Kidney epithelial cell (primary cell): ENCODE data around the gene DCPS. TPM values are rescaled to one million over a fixed set of nuclear protein-coding genes. Genes with fewer than 3 reads are reported as not detected.
A peak's percentile ranks its signal among the peaks of the same experiment; 100 is the strongest.

Source experiments
- DNase-seq: peaks from one replicate; pipeline ENCODE4 v3.0.0-alpha.2; 2010; ENCODE audit warnings: low read depth
- H3K27me3 ChIP-seq: 2 replicates; pipeline ENCODE4 v1.6.0; 2011; ENCODE audit warnings: low read length; ENCODE audit not compliant: control insufficient read depth, insufficient read depth
- H3K36me3 ChIP-seq: 2 replicates; pipeline ENCODE4 v1.5.1; 2011; ENCODE audit warnings: low read length; ENCODE audit not compliant: control insufficient read depth, insufficient read depth
- H3K4me3 ChIP-seq: 2 replicates; pipeline ENCODE4 v1.5.1; 2011; ENCODE audit warnings: low read depth, mild to moderate bottlenecking, control low read depth, low read length
- total RNA-seq: library from RNA; depleted of rRNA; stranded (reverse); fragments of >200 nt; gene quantifications from 2 replicates; pipeline ENCODE4 v1.2.3, GENCODE V29; 2015
- TF ChIP-seq, protein P1 (sequence below): IDR thresholded peaks from 2 replicates; pipeline ENCODE4 v1.5.1; 2011; ENCODE audit warnings: mild to moderate bottlenecking, moderate library complexity, low read length, control low read depth, inconsistent platforms; ENCODE audit not compliant: insufficient read depth, poor library complexity, severe bottlenecking

Gene DCPS
- total RNA-seq, 1 donor from 2014 or later = 15.0 TPM

DNA sequence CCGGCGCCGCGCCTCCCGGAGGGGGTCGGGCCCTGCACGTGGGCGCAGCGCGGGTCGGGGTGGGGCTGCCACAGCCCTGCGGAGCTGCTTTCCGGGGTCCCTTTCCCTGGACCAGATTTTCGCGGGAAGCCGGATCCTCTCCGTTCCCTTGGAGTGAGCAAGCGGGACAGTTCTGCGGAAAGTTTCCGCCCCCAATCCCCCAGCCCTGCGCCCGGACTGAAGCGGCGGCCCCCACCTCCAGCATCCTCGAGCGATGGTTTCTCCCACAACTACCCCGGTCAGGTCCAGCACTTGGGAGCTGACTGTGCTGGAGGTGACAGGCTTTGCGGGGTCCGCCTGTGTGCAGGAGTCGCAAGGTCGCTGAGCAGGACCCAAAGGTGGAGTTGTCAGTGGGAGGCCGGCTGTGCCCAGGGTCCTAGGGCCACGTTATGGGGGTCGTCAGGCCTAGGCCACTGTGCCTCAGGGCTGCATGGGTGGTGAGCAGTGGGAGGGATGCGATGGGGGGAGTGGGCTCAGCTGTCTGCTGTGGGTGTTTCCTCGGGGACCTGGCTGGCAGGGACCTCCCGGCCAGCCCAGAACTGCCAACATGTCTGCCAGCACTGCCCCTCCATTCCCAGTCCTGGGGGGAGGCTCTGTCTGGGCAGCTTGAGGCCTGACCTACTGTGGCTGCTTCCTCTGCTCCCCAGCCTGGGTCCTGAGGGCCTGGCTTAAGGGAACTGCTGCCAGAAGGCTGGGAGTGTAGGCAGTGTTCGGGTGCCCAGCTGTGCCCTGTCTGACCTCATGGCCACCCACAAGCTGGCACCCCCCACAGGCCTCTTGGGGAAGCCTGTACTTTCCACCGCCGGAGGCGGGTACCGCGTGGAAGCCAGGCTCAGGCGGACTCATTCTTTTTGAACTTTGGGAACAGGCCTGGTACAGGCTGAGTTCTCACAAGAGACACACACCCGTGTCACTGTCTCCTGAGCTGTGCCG lies 52.4 kb downstream of the DCPS start:
- TF ChIP-seq, protein P1, sequence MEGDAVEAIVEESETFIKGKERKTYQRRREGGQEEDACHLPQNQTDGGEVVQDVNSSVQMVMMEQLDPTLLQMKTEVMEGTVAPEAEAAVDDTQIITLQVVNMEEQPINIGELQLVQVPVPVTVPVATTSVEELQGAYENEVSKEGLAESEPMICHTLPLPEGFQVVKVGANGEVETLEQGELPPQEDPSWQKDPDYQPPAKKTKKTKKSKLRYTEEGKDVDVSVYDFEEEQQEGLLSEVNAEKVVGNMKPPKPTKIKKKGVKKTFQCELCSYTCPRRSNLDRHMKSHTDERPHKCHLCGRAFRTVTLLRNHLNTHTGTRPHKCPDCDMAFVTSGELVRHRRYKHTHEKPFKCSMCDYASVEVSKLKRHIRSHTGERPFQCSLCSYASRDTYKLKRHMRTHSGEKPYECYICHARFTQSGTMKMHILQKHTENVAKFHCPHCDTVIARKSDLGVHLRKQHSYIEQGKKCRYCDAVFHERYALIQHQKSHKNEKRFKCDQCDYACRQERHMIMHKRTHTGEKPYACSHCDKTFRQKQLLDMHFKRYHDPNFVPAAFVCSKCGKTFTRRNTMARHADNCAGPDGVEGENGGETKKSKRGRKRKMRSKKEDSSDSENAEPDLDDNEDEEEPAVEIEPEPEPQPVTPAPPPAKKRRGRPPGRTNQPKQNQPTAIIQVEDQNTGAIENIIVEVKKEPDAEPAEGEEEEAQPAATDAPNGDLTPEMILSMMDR = no peak
- Histone ChIP-seq H3K36me3 (peaks cover 1% of the 10 kb centered on the region), H3K4me3 (peak overlapping the region; percentile 67), H3K27me3 (no peaks in the 10 kb centered on the region)
- DNase-seq = no peak

DNA sequence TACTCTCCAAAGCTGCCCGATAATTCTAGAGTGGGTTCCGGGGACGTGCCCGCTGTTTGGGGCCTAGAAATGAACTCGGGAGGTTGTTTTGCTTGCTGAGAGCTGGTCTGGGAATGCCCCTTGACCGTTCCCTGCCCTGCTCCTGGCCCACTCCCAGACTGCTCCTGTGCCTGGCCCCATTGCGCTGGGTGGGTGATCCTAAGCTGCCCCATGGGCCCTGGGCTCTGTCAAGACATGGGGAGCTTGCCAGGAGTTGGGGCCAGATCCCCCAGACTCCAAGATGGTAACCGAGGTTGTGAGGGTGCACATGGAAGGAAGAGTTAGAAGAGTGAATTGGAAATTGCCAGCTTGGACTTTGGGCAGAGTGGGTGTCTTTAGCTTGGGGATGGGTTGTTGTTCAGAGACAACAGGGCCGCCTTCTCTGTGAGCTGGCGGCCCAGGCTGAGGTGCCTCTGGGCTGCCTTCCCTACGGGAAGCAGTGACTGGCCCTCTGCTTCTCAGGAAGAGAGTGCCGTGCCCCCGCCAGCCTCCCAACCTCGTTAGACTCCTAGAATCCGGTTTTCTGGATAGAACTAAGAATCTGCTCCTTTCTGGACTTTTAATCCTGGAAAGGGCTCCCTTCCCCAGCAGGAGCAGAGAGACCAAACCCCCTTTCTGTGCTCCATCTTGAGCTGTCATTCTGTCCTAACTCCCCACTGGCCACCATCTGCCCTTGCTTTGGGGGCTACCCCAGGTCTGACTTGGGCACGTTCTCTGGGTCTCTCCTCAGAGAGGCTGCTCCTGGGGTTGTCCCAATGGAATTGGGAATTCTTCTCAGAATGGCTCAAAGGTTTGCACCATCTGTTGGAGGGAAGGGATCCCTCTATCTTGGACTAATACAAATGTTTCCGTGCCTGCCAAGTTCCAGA lies 53.4 kb downstream of the DCPS start:
- TF ChIP-seq, protein P1 = no peak
- H3K27me3 ChIP-seq = no peaks in the 10 kb centered on the region
- no peak overlapping the region for H3K4me3 ChIP-seq
- H3K36me3 ChIP-seq = peaks cover 1% of the 10 kb centered on the region
- DNase-seq = no peak

DNA sequence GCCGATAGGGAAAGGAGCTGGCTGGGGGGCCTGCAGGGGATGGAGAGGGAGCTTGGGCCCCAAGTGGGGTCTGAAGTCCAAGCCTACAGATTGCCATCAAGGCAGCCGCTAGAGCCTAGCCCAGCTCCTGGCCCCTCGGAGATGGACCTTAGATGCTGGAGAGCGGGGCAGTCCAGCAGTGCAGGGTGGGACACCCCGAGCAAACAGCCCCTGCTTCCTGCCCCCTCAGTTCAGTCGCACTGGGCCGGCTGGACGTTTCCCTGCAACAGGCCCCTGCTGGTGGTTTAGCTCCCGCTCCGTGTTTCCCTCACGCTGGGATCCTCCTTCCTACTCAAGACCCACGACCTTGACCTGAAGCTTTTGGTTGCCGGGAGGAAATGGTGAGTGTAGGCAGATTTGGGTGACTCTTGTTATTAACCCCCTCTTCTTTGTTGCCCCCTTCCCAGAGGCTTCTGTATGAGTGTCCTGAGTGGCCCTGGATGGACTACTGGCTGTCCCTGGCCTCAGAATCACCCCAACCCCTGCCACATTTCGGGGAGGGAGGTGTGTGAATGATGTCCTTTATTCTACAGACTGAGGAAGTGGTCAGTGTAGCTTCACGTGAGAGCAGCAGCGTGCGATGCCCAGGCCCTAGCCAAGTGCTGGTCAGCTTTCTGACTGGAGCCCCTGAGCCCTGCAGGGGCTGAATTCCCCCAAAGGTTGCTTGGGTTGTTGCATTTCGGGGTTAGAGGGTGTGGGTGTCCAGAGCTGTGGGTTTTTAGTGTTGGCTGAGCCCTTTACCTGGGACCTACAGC lies 54.3 kb downstream of the DCPS start:
- H3K36me3 ChIP-seq = peaks cover 1% of the 10 kb centered on the region
- H3K4me3 ChIP-seq = no peak overlapping the region
- DNase-seq = no peak
- TF ChIP-seq, protein P1 = no peak
- no peaks in the 10 kb centered on the region for H3K27me3 ChIP-seq

DNA sequence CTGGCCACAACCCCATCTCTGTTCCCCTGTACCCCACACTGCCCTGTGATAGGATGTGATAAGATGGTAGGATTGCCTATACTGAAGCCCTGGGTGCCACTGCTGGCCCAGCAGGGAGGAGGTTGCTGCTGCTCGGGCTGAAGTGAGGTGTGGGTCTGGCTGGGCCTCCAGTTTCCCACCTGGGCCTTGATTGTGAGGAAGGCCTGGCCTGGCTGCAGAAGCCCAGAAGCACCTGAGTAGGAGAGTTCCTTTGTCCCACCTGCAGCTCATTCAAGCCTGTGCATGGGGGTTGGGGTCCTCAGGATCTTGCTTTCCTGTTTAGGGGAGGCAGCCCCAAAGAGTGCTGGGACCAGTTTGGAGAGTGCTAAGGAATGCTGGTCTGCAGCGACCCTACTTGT lies 54.9 kb downstream of the DCPS start:
- DNase-seq = no peak
- no peaks in the 10 kb centered on the region for H3K27me3 ChIP-seq
- TF ChIP-seq, protein P1 = no peak
- peaks cover 1% of the 10 kb centered on the region for H3K36me3 ChIP-seq
- H3K4me3 ChIP-seq = no peak overlapping the region

DNA sequence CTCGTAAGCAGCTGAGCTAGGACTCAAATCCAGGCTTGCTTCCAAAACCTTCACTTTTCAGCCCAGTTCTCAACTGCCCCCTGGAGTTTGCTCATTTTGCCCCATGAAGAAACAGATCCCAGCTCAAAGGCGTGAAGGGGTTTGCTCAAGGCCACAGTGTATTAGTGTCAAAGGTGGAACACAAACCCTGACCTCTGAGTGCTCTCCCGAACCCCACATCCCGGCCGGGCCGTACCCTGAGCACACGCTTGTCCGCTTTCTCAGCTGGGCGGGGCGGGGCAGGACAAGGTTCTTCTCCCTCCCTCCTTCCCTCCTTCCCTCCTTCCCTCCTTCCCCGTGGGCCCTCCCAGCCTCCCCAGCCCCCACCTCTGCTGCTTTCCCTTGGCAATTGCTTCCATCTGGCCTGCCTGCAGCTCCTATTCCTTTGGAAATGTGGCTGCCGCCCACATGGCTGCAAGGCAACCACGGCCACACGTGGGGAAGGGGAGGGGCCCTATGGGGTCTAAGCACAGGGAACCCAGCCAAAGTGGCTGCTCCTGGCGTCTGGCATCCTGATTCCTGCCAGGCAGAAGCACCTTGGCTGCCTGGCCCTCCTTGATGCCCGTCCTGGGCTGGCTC lies 55.7 kb downstream of the DCPS start:
- H3K36me3 ChIP-seq = no peaks in the 10 kb centered on the region

More for the DNA sequence above, 55.7 kb downstream of the DCPS start:
- no peak overlapping the region for H3K4me3 ChIP-seq
- TF ChIP-seq, protein P1 = no peak
- H3K27me3 ChIP-seq = no peaks in the 10 kb centered on the region
- no peak for DNase-seq
